Ascending aorta (tissue), 2 donors: ENCODE data around the gene ARSJ. TPM values are rescaled to one million over a fixed set of nuclear protein-coding genes. Genes with fewer than 3 reads are reported as not detected.
A peak's percentile ranks its signal among the peaks of the same experiment; 100 is the strongest.

Experiments used
- DNase-seq, 2 donors: peaks; one replicate each; pipeline ENCODE4 v3.0.0-alpha.2; 2019; ENCODE audit warnings: low spot score in 2 of 2
- H3K27ac ChIP-seq, 2 donors: fragments of 200-600 bp; sonication (generic); one replicate each; pipeline ENCODE4 v1.5.1; 2016 to 2017; ENCODE audit warnings: mild to moderate bottlenecking in 1 of 2
- H3K27me3 ChIP-seq: fragments of 200-600 bp; sonication (generic); one replicate; pipeline ENCODE4 v1.5.1; 2017
- H3K36me3 ChIP-seq, 2 donors: fragments of 200-600 bp; sonication (generic); one replicate each; pipeline ENCODE4 v1.5.1; 2016
- H3K4me1 ChIP-seq, 2 donors: fragments of 200-600 bp; sonication (generic); one replicate each; pipeline ENCODE4 v1.5.1; 2016 to 2017; ENCODE audit warnings: mild to moderate bottlenecking in 1 of 2
- H3K4me3 ChIP-seq, 2 donors: fragments of 200-600 bp; sonication (generic); one replicate each; pipeline ENCODE4 v1.5.1; 2016 to 2017; ENCODE audit warnings: mild to moderate bottlenecking in 1 of 2
- H3K9me3 ChIP-seq, 2 donors: fragments of 200-600 bp; sonication (generic); one replicate each; pipeline ENCODE4 v1.5.1; 2016
- CTCF ChIP-seq, 3 experiments: fragments of 200-600 bp in 2 of 3; fragments of 450-650 bp in 1 of 3; sonication (generic) in 2 of 3; IDR thresholded peaks; one replicate each; pipeline ENCODE4 v1.5.1; 2016 to 2019; ENCODE audit warnings: antibody characterized with exemption in 3 of 3, mild to moderate bottlenecking in 1 of 3, moderate library complexity in 1 of 3
- intact Hi-C: fragments of 100-400 bp; cut with DNase I; formaldehyde crosslinking; loops from one replicate; pipeline ENCODE4 v1.15.1; 2023
- total RNA-seq: library from RNA; depleted of rRNA; stranded (reverse); fragments of >200 nt; gene quantifications from one replicate; pipeline ENCODE4 v1.1.0, GENCODE V29; 2016

The ARSJ gene
- 14.6 TPM for total RNA-seq

- TF ChIP-seq CTCF (IDR thresholded peaks at IDR 0.05), result no peak
Observed at GRCh38 chr4:113979148-113979904, at the start of gene ARSJ. ARSJ (minus strand) TSS chr4:113979647; CDS start chr4:113978834, 813 bp downstream.

GRCh38 chr4:114028071-114028470, 48.6 kb upstream of the ARSJ start:
- intact Hi-C loops, result no loop called here
- no peaks in the 10 kb centered on the region for H3K27me3 ChIP-seq
- H3K9me3 ChIP-seq, result no peaks in the 10 kb centered on the region
- DNase-seq, result no peak
- H3K27ac ChIP-seq, result no peak overlapping the region
- TF ChIP-seq CTCF (IDR thresholded peaks at IDR 0.05), result no peak
- H3K4me3 ChIP-seq, result no peak overlapping the region
- no peaks in the 10 kb centered on the region for H3K4me1 ChIP-seq
- H3K36me3 ChIP-seq, result no peaks in the 10 kb centered on the region

More at GRCh38 chr4:113979148-113979904, at the start of gene ARSJ:
- H3K4me1 ChIP-seq, result peaks cover 0 to 17% of the 10 kb centered on the region in 2 donors
- intact Hi-C loops, result loop anchor here (2.0 to 10.0 kb wide), 4 partner anchors 21 to 295 kb away; partner anchors contain the start of gene CAMK2D
- peak within 1 kb of the TSS; percentile 92 to 94 for H3K27ac ChIP-seq
- H3K4me3 ChIP-seq, result peak within 1 kb of the TSS; percentile 74 to 80
- peak; percentile 11 to 85 for DNase-seq
- no peaks in the 10 kb centered on the region for H3K36me3 ChIP-seq
- H3K9me3 ChIP-seq, result peaks cover 0 to 3% of the 10 kb centered on the region in 2 donors
- H3K27me3 ChIP-seq, result no peaks in the 10 kb centered on the region

DNA sequence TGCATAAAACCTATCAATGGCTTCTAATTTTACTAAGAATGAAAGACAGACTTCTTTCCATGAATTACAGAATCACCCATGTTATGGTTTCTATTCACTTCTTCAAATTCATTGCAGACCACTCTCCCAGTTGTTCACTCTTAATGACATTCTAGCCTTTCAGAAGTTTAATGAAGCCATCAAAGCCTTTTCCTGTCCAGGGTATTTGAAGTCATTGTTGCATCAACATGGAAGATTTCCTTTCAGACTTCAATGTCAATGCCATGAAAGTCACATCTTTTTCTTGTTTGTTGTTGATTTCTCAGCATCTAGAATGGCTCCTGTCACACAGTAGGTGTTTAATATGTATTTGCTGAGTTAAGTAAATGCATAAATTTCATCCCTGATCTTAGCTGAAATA, 48.1 kb upstream of the ARSJ start:
- intact Hi-C loops, result no loop called here
- TF ChIP-seq CTCF (IDR thresholded peaks at IDR 0.05), result no peak

DNA sequence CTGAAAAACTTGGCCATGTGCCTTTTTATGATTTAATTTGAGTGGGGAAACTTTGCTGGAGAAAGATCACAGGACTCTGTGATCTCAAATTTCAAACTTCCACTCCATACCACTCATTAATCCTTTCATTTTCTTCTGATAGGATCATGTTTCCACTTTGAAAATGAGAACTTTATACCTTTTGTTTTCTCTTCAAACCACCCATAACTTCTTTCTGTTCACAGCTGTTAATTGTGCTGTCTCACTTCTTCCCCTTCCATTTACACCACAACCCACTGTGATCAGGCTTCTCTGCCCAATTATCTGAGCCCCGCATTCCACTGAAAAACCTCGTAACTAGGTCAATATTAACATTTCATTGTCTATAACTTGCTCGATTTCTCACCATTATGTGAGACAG, 47.0 kb upstream of the ARSJ start:
- Histone ChIP-seq H3K36me3 (no peaks in the 10 kb centered on the region), H3K27ac (no peak overlapping the region), H3K9me3 (no peaks in the 10 kb centered on the region), H3K4me3 (no peak overlapping the region), H3K4me1 (no peaks in the 10 kb centered on the region), H3K27me3 (no peaks in the 10 kb centered on the region)
- intact Hi-C loops, result no loop called here
- TF ChIP-seq CTCF (IDR thresholded peaks at IDR 0.05), result no peak
- no peak for DNase-seq

More for the DNA sequence above, 48.1 kb upstream of the ARSJ start:
- Histone ChIP-seq H3K27me3 (no peaks in the 10 kb centered on the region), H3K4me3 (no peak overlapping the region), H3K9me3 (no peaks in the 10 kb centered on the region), H3K4me1 (no peaks in the 10 kb centered on the region), H3K27ac (no peak overlapping the region), H3K36me3 (no peaks in the 10 kb centered on the region)
- no peak for DNase-seq

DNA sequence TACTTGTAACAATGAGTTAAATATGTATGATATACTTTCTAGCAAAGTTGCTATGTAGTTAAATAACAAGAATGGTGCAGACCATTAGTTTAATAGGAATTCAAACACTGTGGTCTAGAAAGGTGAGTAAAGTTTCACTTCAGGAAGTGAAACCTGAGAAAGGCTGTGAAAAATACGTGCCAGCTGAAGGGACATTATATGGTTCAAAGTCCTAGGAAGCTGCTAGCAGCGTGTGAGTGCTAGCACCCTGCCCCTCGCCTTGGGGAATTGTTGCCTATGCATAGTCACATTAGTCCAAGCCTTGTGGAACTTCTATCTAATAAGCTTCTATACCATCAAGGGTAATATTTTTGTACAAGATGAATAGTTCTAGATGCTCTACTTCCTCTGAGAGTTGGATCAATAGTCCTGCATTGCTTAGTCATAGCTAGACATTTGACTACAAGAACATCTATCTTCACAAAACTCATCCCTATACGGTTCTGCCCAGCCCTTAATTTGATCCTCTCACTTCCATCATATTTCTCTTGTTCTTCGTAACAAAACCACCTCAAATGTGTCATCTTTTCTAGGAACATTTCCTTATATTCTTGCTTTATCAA, 45.8 kb upstream of the ARSJ start:
- no peak for DNase-seq
- intact Hi-C loops, result no loop called here
- no peak for TF ChIP-seq CTCF (IDR thresholded peaks at IDR 0.05)
- no peak overlapping the region for H3K27ac ChIP-seq
- no peak overlapping the region for H3K4me3 ChIP-seq
- H3K4me1 ChIP-seq, result no peaks in the 10 kb centered on the region
- no peaks in the 10 kb centered on the region for H3K9me3 ChIP-seq
- H3K27me3 ChIP-seq, result no peaks in the 10 kb centered on the region
- no peaks in the 10 kb centered on the region for H3K36me3 ChIP-seq
